Fibroblast of villous mesenchyme (primary cell): Measurements from ENCODE around the gene KRT34. TPM values are rescaled to one million over a fixed set of nuclear protein-coding genes. Genes with fewer than 3 reads are reported as not detected.
"Not testable (repeated sequence)": the region's sequence is repeated elsewhere in the genome, so short reads cannot be mapped to it uniquely, and the experiment has no call there.

Experiments
- DNase-seq: peaks from one replicate; pipeline ENCODE4 v3.0.0-alpha.2; 2010; ENCODE audit warnings: low read depth
- H3K4me3 ChIP-seq: 2 replicates; pipeline ENCODE4 v1.5.1; 2011; ENCODE audit warnings: low read depth, mild to moderate bottlenecking, low read length
- total RNA-seq: library from RNA; depleted of rRNA; stranded (reverse); fragments of >200 nt; gene quantifications from 2 replicates; pipeline ENCODE4 v1.2.3, GENCODE V29; 2012
- TF ChIP-seq, protein P1 (sequence below): IDR thresholded peaks from 2 replicates; pipeline ENCODE4 v1.5.1; 2012; ENCODE audit warnings: low read depth, mild to moderate bottlenecking, low read length; ENCODE audit not compliant: insufficient read depth

KRT34 gene
- total RNA-seq, result 26.7 and 28.9 TPM in 2 replicates

DNA sequence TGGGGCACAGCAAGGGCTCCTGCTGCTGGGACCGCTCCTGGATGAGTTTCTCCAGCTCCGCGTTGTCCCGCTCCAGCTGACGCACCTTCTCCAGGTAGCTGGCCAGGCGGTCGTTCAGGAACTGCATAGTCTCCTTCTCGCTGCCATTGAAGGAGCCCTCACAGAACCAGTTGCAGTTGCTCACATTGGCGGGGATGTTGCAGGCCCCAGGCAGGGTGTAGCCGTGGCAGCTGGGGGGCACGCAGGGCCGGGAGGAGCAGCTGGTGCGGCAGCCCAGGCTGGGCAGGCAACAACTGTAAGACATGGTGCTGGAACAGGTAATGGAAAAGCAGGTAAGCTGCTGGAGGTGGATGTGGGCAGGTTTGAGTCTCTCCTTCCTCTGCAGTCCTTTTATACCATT, at the start of gene KRT34:
Gene KRT34, minus strand, starts transcription at position 364 of the 400 bp plus-strand sequence. Its CDS starts 60 bp downstream, at position 304.
- not testable (repeated sequence) for DNase-seq, H3K4me3 ChIP-seq

DNA sequence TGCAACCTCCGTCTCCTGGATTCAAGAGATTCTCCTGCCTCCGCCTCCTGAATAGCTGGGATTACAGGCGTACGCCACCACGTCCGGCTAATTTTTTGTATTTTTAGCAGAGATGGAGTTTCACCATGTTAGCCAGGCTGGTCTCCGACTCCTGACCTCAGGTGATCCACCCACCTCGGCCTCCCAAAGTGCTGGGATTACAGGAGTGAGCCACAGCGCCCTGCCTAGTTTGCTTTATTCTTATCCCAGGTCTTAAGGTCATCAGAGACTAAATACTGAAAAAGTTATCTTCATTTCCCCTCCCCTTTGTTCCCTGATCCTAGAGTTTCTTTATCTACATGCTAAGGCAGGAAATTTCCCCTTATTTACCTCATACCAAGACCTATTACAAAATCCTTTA, 48.3 kb upstream of the KRT34 start:
- H3K4me3 ChIP-seq, DNase-seq: not testable (repeated sequence)

DNA sequence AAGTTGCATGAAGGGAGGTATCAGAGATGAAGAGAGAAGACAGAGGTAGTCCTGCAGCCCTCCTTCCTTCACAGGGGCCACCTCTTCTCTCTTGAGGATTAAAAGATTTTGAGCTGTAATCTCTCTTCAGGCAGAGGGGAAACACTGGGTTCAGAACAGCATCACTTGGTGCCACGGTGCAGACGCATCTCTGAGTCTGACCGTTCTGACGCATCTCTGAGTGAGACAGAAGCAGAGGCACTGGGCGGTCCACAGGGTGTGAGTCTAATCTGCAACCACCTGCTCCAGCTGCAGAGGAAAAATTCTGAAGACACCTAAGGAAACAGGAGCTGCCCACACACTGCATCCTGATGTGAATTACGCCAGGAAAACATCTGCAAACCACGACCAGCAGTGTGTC, 47.6 kb upstream of the KRT34 start:
- H3K4me3 ChIP-seq, result no peak overlapping the region
- no peak for DNase-seq
- TF ChIP-seq, protein P1, sequence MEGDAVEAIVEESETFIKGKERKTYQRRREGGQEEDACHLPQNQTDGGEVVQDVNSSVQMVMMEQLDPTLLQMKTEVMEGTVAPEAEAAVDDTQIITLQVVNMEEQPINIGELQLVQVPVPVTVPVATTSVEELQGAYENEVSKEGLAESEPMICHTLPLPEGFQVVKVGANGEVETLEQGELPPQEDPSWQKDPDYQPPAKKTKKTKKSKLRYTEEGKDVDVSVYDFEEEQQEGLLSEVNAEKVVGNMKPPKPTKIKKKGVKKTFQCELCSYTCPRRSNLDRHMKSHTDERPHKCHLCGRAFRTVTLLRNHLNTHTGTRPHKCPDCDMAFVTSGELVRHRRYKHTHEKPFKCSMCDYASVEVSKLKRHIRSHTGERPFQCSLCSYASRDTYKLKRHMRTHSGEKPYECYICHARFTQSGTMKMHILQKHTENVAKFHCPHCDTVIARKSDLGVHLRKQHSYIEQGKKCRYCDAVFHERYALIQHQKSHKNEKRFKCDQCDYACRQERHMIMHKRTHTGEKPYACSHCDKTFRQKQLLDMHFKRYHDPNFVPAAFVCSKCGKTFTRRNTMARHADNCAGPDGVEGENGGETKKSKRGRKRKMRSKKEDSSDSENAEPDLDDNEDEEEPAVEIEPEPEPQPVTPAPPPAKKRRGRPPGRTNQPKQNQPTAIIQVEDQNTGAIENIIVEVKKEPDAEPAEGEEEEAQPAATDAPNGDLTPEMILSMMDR, result no peak

DNA sequence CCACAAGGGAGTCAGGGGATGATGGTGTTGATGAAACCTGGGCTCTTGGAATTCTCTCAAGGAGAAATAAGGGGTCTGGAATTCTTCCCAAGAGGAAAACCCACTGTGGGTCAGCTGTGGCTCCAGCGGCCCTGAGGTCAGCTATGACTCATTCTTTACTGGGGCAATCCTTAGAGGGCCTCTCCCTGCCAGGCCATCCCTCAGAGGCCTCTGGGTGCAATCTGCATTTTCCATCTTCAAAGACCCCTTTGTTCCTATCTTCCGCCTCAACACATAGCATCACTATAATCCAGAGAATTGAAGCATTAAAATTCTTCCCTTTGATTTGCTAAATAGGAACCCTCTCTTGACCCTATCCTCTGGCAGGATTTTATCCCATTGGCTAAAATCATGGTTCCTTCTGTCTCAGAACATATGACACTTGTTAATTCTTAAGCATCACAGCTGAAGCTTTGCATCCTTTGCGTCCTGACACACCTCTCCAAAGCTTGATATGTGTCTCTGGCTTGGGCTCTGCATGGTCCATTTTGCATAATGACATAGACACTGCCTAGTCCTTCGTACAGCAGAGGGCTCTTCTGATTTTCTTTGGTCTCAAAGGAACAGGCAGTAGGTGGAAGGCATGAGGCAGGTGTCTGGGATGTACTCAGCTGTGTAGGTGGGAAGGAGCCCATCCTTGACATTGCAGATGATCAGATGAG, 46.6 kb upstream of the KRT34 start:
- H3K4me3 ChIP-seq, result no peak overlapping the region
- DNase-seq, result peak; percentile 68
- TF ChIP-seq, protein P1, result no peak

DNA sequence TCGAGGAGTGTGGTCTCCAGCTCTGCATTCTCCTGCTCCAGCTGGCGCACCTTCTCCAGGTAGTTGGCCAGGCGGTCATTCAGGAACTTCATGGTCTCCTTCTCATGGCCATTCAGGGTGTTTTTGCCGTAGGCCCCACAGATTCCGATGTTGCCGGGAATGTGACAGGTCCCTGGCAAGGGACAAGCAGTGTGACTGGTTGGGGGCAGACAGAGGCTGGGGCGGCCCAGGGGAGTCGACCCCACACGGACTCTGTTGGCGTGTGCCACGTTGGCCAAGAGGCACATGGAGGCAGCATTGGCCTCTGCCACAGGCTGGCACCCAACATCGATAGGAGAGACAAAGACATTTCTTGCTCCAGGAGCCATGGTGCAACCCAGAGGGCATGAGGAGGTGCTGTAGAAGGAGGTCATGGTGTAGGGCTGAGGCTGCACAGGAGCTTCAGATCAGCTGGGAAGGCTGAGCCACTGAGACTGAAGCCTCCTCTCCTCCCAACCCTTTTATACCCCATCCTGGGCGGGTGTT, 42.1 kb upstream of the KRT34 start, which contains the start of gene KRT37:
Gene KRT37, minus strand, starts transcription at position 475 of the 525 bp plus-strand sequence. Its CDS starts 62 bp downstream, at position 413.
- no peak for DNase-seq
- TF ChIP-seq, protein P1, result no peak
- H3K4me3 ChIP-seq, result no peak within 1 kb of the TSS

DNA sequence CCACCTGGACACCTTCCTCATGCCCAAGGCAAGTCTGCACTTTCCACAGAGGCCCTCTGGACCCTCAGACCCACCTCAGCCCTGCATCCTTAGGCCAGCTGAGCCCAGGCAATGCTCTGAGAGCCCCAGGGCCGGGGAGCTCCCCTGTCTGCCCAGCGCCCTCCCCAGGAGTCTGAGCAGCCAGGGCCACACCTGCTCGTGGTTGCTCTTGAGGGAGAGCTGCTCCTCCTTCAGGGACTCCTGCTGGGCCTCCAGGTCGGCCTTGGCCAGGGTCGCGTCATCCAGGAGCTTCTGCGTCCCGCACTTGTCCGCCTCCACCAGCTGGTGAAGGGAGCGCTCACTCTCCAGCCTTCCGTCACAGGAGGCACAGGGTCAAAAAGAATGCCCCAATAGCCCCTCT, 40.5 kb upstream of the KRT34 start:
- H3K4me3 ChIP-seq, DNase-seq: not testable (repeated sequence)

DNA sequence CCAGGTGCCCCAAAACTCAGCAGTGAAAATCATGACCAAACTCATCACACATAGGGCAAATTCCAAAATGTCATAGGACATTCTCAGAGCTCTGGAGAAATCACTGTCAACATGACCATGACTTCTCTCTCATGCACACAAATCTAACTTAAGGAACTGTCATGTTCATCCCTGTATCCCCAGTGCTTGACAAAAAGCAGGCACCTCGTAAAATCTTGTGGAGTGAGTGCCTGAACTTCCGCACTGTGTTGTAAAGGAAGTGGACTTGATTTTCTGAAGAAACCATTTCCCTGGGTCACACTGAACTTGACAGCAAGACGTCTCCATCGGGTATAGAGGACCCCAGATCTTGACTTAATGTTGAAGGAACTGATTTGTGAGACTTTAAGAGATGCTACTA, 39.5 kb upstream of the KRT34 start:
- TF ChIP-seq, protein P1, result no peak
- peak; percentile 90 for DNase-seq
- H3K4me3 ChIP-seq, result no peak overlapping the region

DNA sequence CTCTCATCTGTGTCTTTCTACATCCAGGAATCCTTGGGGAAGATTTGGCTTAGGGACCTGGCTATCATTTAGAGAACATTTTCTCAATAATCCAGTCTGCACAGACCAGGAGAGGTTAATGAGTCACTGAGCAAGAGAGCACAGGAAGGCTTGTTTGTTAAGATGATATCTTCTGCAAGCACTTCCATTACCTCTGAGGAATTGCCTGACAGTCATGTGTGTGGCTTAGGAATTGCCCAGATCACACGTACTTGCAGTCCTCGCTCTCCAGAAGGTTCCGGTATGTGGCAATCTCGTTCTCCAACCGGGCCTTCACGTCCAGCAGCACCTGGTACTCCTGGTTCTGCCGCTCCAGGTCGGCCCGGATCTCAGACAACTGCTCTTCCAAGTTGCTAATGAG, 39.0 kb upstream of the KRT34 start:
- H3K4me3 ChIP-seq, result no peak overlapping the region
- peak; percentile 88 for DNase-seq
- TF ChIP-seq, protein P1, result no peak
